ENCODE results near the gene RAET1L. TPM values are rescaled to one million over a fixed set of nuclear protein-coding genes. Genes with fewer than 3 reads are reported as not detected.
"Not testable (repeated sequence)": the region's sequence is repeated elsewhere in the genome, so short reads cannot be mapped to it uniquely, and the experiment has no call there.

RAET1L gene
- polyA plus RNA-seq, 1 donor (not counting 4 experiments of a cell fraction or from before 2014, with no cell fraction given) = 6.9 TPM

GRCh38 chr6:150018846-150019580, 6.3 kb downstream of the RAET1L start:
- DNase-seq (ENCODE audit: low read depth, low spot score) = no peak
- FAIRE-seq = no peak
- Histone ChIP-seq H3K27me3 (ENCODE audit: control insufficient read depth, extremely low read depth, insufficient read depth, low read length) (peaks cover 19% of the 10 kb centered on the region), H3K9me3 (ENCODE audit: control insufficient read depth, low read depth, low read length) (no peaks in the 10 kb centered on the region), H3K36me3 (ENCODE audit: control insufficient read depth in 2 of 2, extremely low read depth in 1 of 2, insufficient read depth in 2 of 2, low read length in 2 of 2) (no peaks in the 10 kb centered on the region), H3K9ac (ENCODE audit: control insufficient read depth, extremely low read depth, insufficient read depth, low read length) (no peak overlapping the region), H2AFZ (ENCODE audit: control insufficient read depth, low read length) (no peak overlapping the region), H3K79me2 (ENCODE audit: control insufficient read depth, insufficient read depth, low read length) (no peaks in the 10 kb centered on the region), H3K4me2 (ENCODE audit: control insufficient read depth, extremely low read depth, insufficient read depth, low read depth, low read length) (no peak overlapping the region), H3K9me1 (ENCODE audit: control insufficient read depth, extremely low read depth, insufficient read depth, low read length) (no peaks in the 10 kb centered on the region), H3K4me1 (ENCODE audit: control insufficient read depth, extremely low read depth, insufficient read depth, low read length) (no peaks in the 10 kb centered on the region), H4K20me1 (ENCODE audit: control insufficient read depth, extremely low read depth, insufficient read depth, low read length) (no peaks in the 10 kb centered on the region), H3K4me3 (ENCODE audit: control insufficient read depth in 2 of 3, extremely low read depth in 1 of 3, insufficient read depth in 2 of 3, low read depth in 1 of 3, low read length in 3 of 3) (no peak overlapping the region), H3K27ac (ENCODE audit: control insufficient read depth, insufficient read depth, low read length) (no peak overlapping the region)
- TF ChIP-seq EZH2 (IDR thresholded peaks at IDR 0.05; ENCODE audit: low read length) (no peak), CTCF (optimal IDR thresholded peaks at IDR 0.05 in 1 of 3, IDR thresholded peaks at IDR 0.05 in 1 of 3, conservative IDR thresholded peaks at IDR 0.05 in 1 of 3; ENCODE audit: extremely low read depth in 1 of 3, insufficient read depth in 2 of 3, low read length in 3 of 3) (no peak)
- dilution Hi-C loops (cut with MboI; ENCODE audit: extremely low pct_ligation_motif_present, low sequenced_read_pairs) = no loop called here

GRCh38 chr6:150017186-150017521, 8.2 kb downstream of the RAET1L start:
- H3K36me3 ChIP-seq (ENCODE audit: control insufficient read depth in 2 of 2, extremely low read depth in 1 of 2, insufficient read depth in 2 of 2, low read length in 2 of 2); H4K20me1 ChIP-seq (ENCODE audit: control insufficient read depth, extremely low read depth, insufficient read depth, low read length); dilution Hi-C loops (cut with MboI; ENCODE audit: extremely low pct_ligation_motif_present, low sequenced_read_pairs); H3K9ac ChIP-seq (ENCODE audit: control insufficient read depth, extremely low read depth, insufficient read depth, low read length); H3K9me1 ChIP-seq (ENCODE audit: control insufficient read depth, extremely low read depth, insufficient read depth, low read length); H3K79me2 ChIP-seq (ENCODE audit: control insufficient read depth, insufficient read depth, low read length); H2AFZ ChIP-seq (ENCODE audit: control insufficient read depth, low read length); FAIRE-seq; H3K27ac ChIP-seq (ENCODE audit: control insufficient read depth, insufficient read depth, low read length); H3K9me3 ChIP-seq (ENCODE audit: control insufficient read depth, low read depth, low read length); H3K4me2 ChIP-seq (ENCODE audit: control insufficient read depth, extremely low read depth, insufficient read depth, low read depth, low read length); H3K4me3 ChIP-seq (ENCODE audit: control insufficient read depth in 2 of 3, extremely low read depth in 1 of 3, insufficient read depth in 2 of 3, low read depth in 1 of 3, low read length in 3 of 3); DNase-seq (ENCODE audit: low read depth, low spot score); H3K4me1 ChIP-seq (ENCODE audit: control insufficient read depth, extremely low read depth, insufficient read depth, low read length): not testable (repeated sequence)
- H3K27me3 ChIP-seq (ENCODE audit: control insufficient read depth, extremely low read depth, insufficient read depth, low read length) = peaks cover 31% of the 10 kb centered on the region
- TF ChIP-seq CTCF (optimal IDR thresholded peaks at IDR 0.05 in 1 of 3, IDR thresholded peaks at IDR 0.05 in 1 of 3, conservative IDR thresholded peaks at IDR 0.05 in 1 of 3; ENCODE audit: extremely low read depth in 1 of 3, insufficient read depth in 2 of 3, low read length in 3 of 3) = peak in 1 of 3 experiments; percentile 7
